HUES48 (cell line): ENCODE measurements around the gene SCARF1.

Experiments used
- H3K27ac ChIP-seq: one replicate; pipeline ENCODE4 v1.7.0; 2013; ENCODE audit warnings: low read depth, low read length, inconsistent platforms
- H3K27me3 ChIP-seq: 2 replicates; pipeline ENCODE4 v1.6.1; 2013; ENCODE audit warnings: mild to moderate bottlenecking, low read length; ENCODE audit not compliant: control insufficient read depth, insufficient read depth
- H3K36me3 ChIP-seq: 2 replicates; pipeline ENCODE4 v1.6.1; 2013; ENCODE audit warnings: low read length; ENCODE audit not compliant: control insufficient read depth, insufficient read depth
- H3K4me1 ChIP-seq: 2 replicates; pipeline ENCODE4 v1.6.1; 2013; ENCODE audit warnings: mild to moderate bottlenecking, low read length; ENCODE audit not compliant: control insufficient read depth, insufficient read depth
- H3K4me3 ChIP-seq: 2 replicates; pipeline ENCODE4 v1.5.1; 2013; ENCODE audit warnings: mild to moderate bottlenecking, low read depth, low read length
- H3K9ac ChIP-seq: 2 replicates; pipeline ENCODE4 v1.6.1; 2013; ENCODE audit warnings: mild to moderate bottlenecking, low read depth, low read length, moderate library complexity
- H3K9me3 ChIP-seq: 2 replicates; pipeline ENCODE4 v1.6.1; 2013; ENCODE audit warnings: low read length; ENCODE audit not compliant: control insufficient read depth, insufficient read depth

Gene SCARF1

GRCh38 chr17:1636732-1637285, 8.7 kb downstream of the SCARF1 start:
- H3K27me3 ChIP-seq = no peaks in the 10 kb centered on the region
- no peak overlapping the region for H3K27ac ChIP-seq
- H3K9me3 ChIP-seq = no peaks in the 10 kb centered on the region
- no peak overlapping the region for H3K9ac ChIP-seq
- H3K4me1 ChIP-seq = 0 out of 2 replicates have a peak, but pooled peaks cover 3% of the 10 kb centered on the region
- H3K36me3 ChIP-seq = no peaks in the 10 kb centered on the region
- H3K4me3 ChIP-seq = no peak overlapping the region

- Histone ChIP-seq H3K36me3 (no peaks in the 10 kb centered on the region), H3K9ac (no peak overlapping the region), H3K4me1 (0 out of 2 replicates have a peak, but pooled peaks cover 3% of the 10 kb centered on the region), H3K27me3 (no peaks in the 10 kb centered on the region), H3K27ac (no peak overlapping the region), H3K9me3 (no peaks in the 10 kb centered on the region), H3K4me3 (no peak overlapping the region)
Measured at GRCh38 chr17:1635675-1636465, 9.7 kb downstream of the SCARF1 start.

GRCh38 chr17:1634841-1635650, 10.5 kb downstream of the SCARF1 start:
- H3K9ac ChIP-seq = no peak overlapping the region
- no peaks in the 10 kb centered on the region for H3K9me3 ChIP-seq
- H3K4me1 ChIP-seq = 0 out of 2 replicates have a peak, but pooled peaks cover 3% of the 10 kb centered on the region
- H3K36me3 ChIP-seq = no peaks in the 10 kb centered on the region
- H3K27ac ChIP-seq = no peak overlapping the region
- no peaks in the 10 kb centered on the region for H3K27me3 ChIP-seq
- no peak overlapping the region for H3K4me3 ChIP-seq

GRCh38 chr17:1630662-1631061, 14.9 kb downstream of the SCARF1 start:
- Histone ChIP-seq H3K4me1 (peaks cover 4% of the 10 kb centered on the region; the same call in 1 of the 2 replicates), H3K27ac (no peak overlapping the region), H3K9ac (no peak overlapping the region), H3K36me3 (no peaks in the 10 kb centered on the region), H3K4me3 (no peak overlapping the region), H3K27me3 (no peaks in the 10 kb centered on the region), H3K9me3 (no peaks in the 10 kb centered on the region)

GRCh38 chr17:1629504-1630310, 15.8 kb downstream of the SCARF1 start:
- Histone ChIP-seq H3K9me3 (no peaks in the 10 kb centered on the region), H3K27ac (peak overlapping the region; percentile 87), H3K27me3 (no peaks in the 10 kb centered on the region), H3K4me1 (peaks cover 4% of the 10 kb centered on the region; the same call in 1 of the 2 replicates), H3K36me3 (no peaks in the 10 kb centered on the region), H3K4me3 (peak overlapping the region; percentile 68), H3K9ac (peak overlapping the region; percentile 26; the same call in 1 of the 2 replicates)

- Histone ChIP-seq H3K27me3 (no peaks in the 10 kb centered on the region), H3K9ac (peak overlapping the region; percentile 77; the same call in 1 of the 2 replicates), H3K27ac (peak overlapping the region; percentile 87)
Measured at GRCh38 chr17:1628856-1629503, 16.6 kb downstream of the SCARF1 start.

GRCh38 chr17:1627982-1628855, 17.3 kb downstream of the SCARF1 start, which contains the start of gene SLC43A2:
Gene SLC43A2, minus strand, starts transcription at chr17:1628834. Its CDS starts 960 bp downstream, at chr17:1627874.
- H3K4me1 ChIP-seq = peaks cover 4% of the 10 kb centered on the region; the same call in 1 of the 2 replicates
- H3K9ac ChIP-seq = peak within 1 kb of the TSS; percentile 88
- peak within 1 kb of the TSS; percentile 87 for H3K27ac ChIP-seq
- H3K27me3 ChIP-seq = no peaks in the 10 kb centered on the region
- no peaks in the 10 kb centered on the region for H3K9me3 ChIP-seq
- peak within 1 kb of the TSS; percentile 68 for H3K4me3 ChIP-seq
- 0 out of 2 replicates have a peak, but pooled peaks cover 2% of the 10 kb centered on the region for H3K36me3 ChIP-seq

More at GRCh38 chr17:1628856-1629503, 16.6 kb downstream of the SCARF1 start:
- Histone ChIP-seq H3K4me3 (peak overlapping the region; percentile 68), H3K9me3 (no peaks in the 10 kb centered on the region), H3K4me1 (peaks cover 4% of the 10 kb centered on the region; the same call in 1 of the 2 replicates), H3K36me3 (0 out of 2 replicates have a peak, but pooled peaks cover under 1% of the 10 kb centered on the region)

GRCh38 chr17:1627182-1627981, 18.1 kb downstream of the SCARF1 start:
- no peaks in the 10 kb centered on the region for H3K9me3 ChIP-seq
- H3K27ac ChIP-seq = peak overlapping the region; percentile 60
- H3K9ac ChIP-seq = no peak overlapping the region
- H3K36me3 ChIP-seq = 0 out of 2 replicates have a peak, but pooled peaks cover 2% of the 10 kb centered on the region
- no peaks in the 10 kb centered on the region for H3K27me3 ChIP-seq
- H3K4me1 ChIP-seq = peaks cover 4% of the 10 kb centered on the region; the same call in 1 of the 2 replicates
- H3K4me3 ChIP-seq = peak overlapping the region; percentile 68
